SU-DHL-6 (cell line): ENCODE data around the gene TMEM245.

Experiments
- H2AFZ ChIP-seq: fragments of 200-600 bp; sonication (generic); 2 replicates; pipeline ENCODE4 v1.6.1; 2014; ENCODE audit warnings: low read depth, mild to moderate bottlenecking, moderate library complexity, mixed read lengths, antibody characterized with exemption, low read length; ENCODE audit not compliant: severe bottlenecking
- H3F3A ChIP-seq: fragments of 200-600 bp; shearing (Covaris generic); 2 replicates; pipeline ENCODE4 v1.6.0; 2016; ENCODE audit warnings: antibody characterized with exemption, mild to moderate bottlenecking; ENCODE audit not compliant: insufficient read depth
- H3K27ac ChIP-seq: fragments of 200-600 bp; sonication (generic); 2 replicates; pipeline ENCODE4 v1.5.1; 2016; ENCODE audit warnings: low read depth, mild to moderate bottlenecking, low read length, moderate library complexity, mixed read lengths
- H3K27me3 ChIP-seq: fragments of 200-600 bp; sonication (generic), shearing (Covaris generic); 2 replicates; pipeline ENCODE4 v1.6.0; 2014; ENCODE audit warnings: mild to moderate bottlenecking, low read length
- H3K36me3 ChIP-seq: fragments of 200-600 bp; sonication (generic); 2 replicates; pipeline ENCODE4 v1.6.1; 2014; ENCODE audit warnings: mild to moderate bottlenecking, low read length, mixed read lengths
- H3K4me2 ChIP-seq: fragments of 300-600, 200-600 bp; shearing (Covaris generic), sonication (generic); 2 replicates; pipeline ENCODE4 v1.6.0; 2014; ENCODE audit warnings: low read length, low read depth, mild to moderate bottlenecking; ENCODE audit not compliant: poor library complexity, severe bottlenecking
- H3K4me3 ChIP-seq: fragments of 200-600 bp; sonication (generic); 2 replicates; pipeline ENCODE4 v1.5.1; 2014; ENCODE audit warnings: antibody characterized with exemption, low read length, mild to moderate bottlenecking, mixed read lengths; ENCODE audit not compliant: insufficient read depth, poor library complexity, severe bottlenecking
- H3K79me2 ChIP-seq: fragments of 200-600 bp; sonication (generic); 2 replicates; pipeline ENCODE4 v1.6.1; 2014; ENCODE audit warnings: mild to moderate bottlenecking, low read length, moderate library complexity; ENCODE audit not compliant: insufficient read depth
- H3K9ac ChIP-seq: fragments of 200-600 bp; sonication (generic); 2 replicates; pipeline ENCODE4 v1.7.0; 2014; ENCODE audit warnings: mild to moderate bottlenecking, low read length
- H3K9me2 ChIP-seq: fragments of 200-600 bp; sonication (generic); replicated peaks from 2 replicates; pipeline ENCODE4 v1.6.1; 2014; ENCODE audit warnings: low read length; ENCODE audit not compliant: insufficient read depth
- H3K9me3 ChIP-seq: fragments of 200-600 bp; sonication (generic); 2 replicates; pipeline ENCODE4 v1.6.1; 2014; ENCODE audit warnings: low read length, mixed read lengths; ENCODE audit not compliant: insufficient read depth
- H4K20me1 ChIP-seq: fragments of 200-600 bp; sonication (generic); 2 replicates; pipeline ENCODE4 v1.6.1; 2014; ENCODE audit warnings: low read depth, mild to moderate bottlenecking, antibody characterized with exemption, low read length, moderate library complexity, mixed read lengths
- CTCF ChIP-seq: fragments of 200-600 bp; sonication (generic); IDR thresholded peaks from one replicate; pipeline ENCODE4 v1.5.1; 2017; ENCODE audit warnings: antibody characterized with exemption, mild to moderate bottlenecking, low read length, moderate library complexity; ENCODE audit not compliant: insufficient read depth, poor library complexity, severe bottlenecking
- EZH2phosphoT487 ChIP-seq: fragments of 200-600 bp; sonication (generic), shearing (Covaris generic); conservative IDR thresholded peaks from 2 replicates; pipeline ENCODE4 v1.6.1; 2018; ENCODE audit warnings: mild to moderate bottlenecking, antibody characterized with exemption, low read length, moderate library complexity, mixed read lengths

Gene TMEM245

DNA sequence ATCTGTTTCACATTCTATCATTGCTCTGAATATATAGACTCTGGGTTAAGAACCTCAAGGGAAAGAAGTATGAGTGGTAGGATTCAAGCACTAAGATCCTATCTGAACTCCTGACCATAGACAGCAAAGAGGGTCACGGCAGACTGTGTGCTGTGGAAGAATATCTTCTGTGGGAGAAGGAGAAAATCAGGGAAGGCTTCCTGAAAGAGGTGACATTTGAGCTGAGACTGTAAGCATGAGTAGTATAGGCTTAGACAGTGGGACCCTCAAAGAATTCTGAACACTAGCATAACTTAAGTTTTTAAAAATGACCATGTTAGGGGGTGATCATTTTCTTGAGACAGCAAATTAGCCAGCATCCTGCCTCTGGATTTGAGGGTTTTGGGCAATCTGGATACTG is 43.4 kb upstream of the TMEM245 start:
- TF ChIP-seq CTCF (no peak), EZH2phosphoT487 (no peak)

DNA sequence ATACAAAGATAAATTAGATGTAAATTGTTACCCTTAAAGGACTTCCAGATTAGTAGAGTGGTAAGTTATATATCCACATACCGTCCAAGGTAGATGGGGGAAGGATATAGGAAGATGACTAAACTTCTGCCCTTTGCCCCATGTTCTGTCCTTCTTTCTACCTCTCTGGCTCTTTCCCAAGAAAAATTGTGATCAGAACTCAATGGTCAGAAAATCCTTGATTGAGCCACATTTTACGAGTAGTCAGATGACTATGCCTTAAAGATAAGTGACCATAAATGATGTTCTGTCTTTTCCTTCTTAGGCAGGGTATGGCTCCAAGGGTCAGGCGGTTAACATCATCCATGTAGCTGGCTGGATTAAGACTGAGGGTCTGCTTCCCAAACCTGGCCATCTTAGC is 42.9 kb upstream of the TMEM245 start:
- Histone ChIP-seq H4K20me1 (no peaks in the 10 kb centered on the region), H3K9ac (no peak overlapping the region), H3K79me2 (no peaks in the 10 kb centered on the region), H3K9me2 (no peaks in the 10 kb centered on the region), H2AFZ (no peak overlapping the region), H3K4me2 (no peak overlapping the region), H3F3A (no peaks in the 10 kb centered on the region), H3K36me3 (no peaks in the 10 kb centered on the region), H3K4me3 (no peak overlapping the region), H3K27ac (no peak overlapping the region), H3K27me3 (no peaks in the 10 kb centered on the region), H3K9me3 (no peaks in the 10 kb centered on the region; the same call in 1 of the 2 replicates)
- TF ChIP-seq EZH2phosphoT487 (no peak), CTCF (no peak)

More for the DNA sequence above, 43.4 kb upstream of the TMEM245 start:
- no peak overlapping the region for H3K27ac ChIP-seq
- no peak overlapping the region for H3K4me3 ChIP-seq
- H3F3A ChIP-seq = no peaks in the 10 kb centered on the region
- no peaks in the 10 kb centered on the region; the same call in 1 of the 2 replicates for H3K9me3 ChIP-seq
- H3K4me2 ChIP-seq = no peak overlapping the region
- no peak overlapping the region for H2AFZ ChIP-seq
- H3K9me2 ChIP-seq = no peaks in the 10 kb centered on the region
- no peaks in the 10 kb centered on the region for H3K36me3 ChIP-seq
- H3K79me2 ChIP-seq = no peaks in the 10 kb centered on the region
- no peaks in the 10 kb centered on the region for H4K20me1 ChIP-seq
- H3K27me3 ChIP-seq = no peaks in the 10 kb centered on the region
- no peak overlapping the region for H3K9ac ChIP-seq

DNA sequence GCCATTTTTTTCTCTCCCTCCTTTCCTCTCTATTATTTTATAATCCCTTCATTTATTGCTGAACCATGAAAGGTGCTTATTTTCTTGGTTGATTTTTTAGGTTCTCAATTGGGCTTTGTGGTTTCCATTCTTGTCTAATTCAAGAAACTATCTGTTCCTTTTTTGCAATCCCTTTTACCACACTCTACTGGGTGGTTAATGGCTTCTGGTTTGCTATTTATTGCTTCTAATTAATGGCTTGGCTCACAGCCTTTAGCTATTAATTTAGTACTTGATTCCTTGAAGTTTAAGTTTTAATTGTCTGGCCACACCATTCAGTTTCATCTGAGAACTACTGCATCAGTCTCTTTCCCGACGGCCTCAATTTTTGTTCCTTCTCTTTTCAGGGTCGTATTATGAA is 41.7 kb upstream of the TMEM245 start:
- H4K20me1 ChIP-seq = no peaks in the 10 kb centered on the region
- H3K9ac ChIP-seq = no peak overlapping the region
- H3K27me3 ChIP-seq = no peaks in the 10 kb centered on the region
- no peaks in the 10 kb centered on the region for H3F3A ChIP-seq
- H3K36me3 ChIP-seq = no peaks in the 10 kb centered on the region
- H3K79me2 ChIP-seq = no peaks in the 10 kb centered on the region
- no peak overlapping the region for H3K4me2 ChIP-seq
- H3K9me2 ChIP-seq = no peaks in the 10 kb centered on the region
- H3K27ac ChIP-seq = no peak overlapping the region
- H2AFZ ChIP-seq = no peak overlapping the region
- no peaks in the 10 kb centered on the region; the same call in 1 of the 2 replicates for H3K9me3 ChIP-seq
- no peak overlapping the region for H3K4me3 ChIP-seq
- TF ChIP-seq CTCF (no peak), EZH2phosphoT487 (no peak)
